Measurements from ENCODE around the gene MEF2B. TPM values are rescaled to one million over a fixed set of nuclear protein-coding genes. Genes with fewer than 3 reads are reported as not detected.
"Not testable (repeated sequence)": the region's sequence is repeated elsewhere in the genome, so short reads cannot be mapped to it uniquely, and the experiment has no call there.

Gene MEF2B
- total RNA-seq, 2 experiments from 2014 or later = 1.6 to 2.3 TPM

GRCh38 chr19:19110410-19111135, 59.5 kb downstream of the MEF2B start:
- Mint-ChIP-seq H3K36me3 (no peaks in the 10 kb centered on the region), H3K4me3 (no peak overlapping the region), H3K27me3 (no peaks in the 10 kb centered on the region), H3K4me1 (peaks cover 5% of the 10 kb centered on the region), H3K27ac (no peak overlapping the region), H3K9me3 (no peaks in the 10 kb centered on the region)
- peak; percentile 38 for DNase-seq

- Mint-ChIP-seq H3K4me3 (no peak overlapping the region), H3K27ac (no peak overlapping the region), H3K4me1 (peaks cover 5% of the 10 kb centered on the region), H3K9me3 (no peaks in the 10 kb centered on the region), H3K27me3 (no peaks in the 10 kb centered on the region), H3K36me3 (no peaks in the 10 kb centered on the region)
- DNase-seq = no peak
These were observed 60.5 kb downstream of the MEF2B start for GRCh38 chr19:19109601-19110000.

DNA sequence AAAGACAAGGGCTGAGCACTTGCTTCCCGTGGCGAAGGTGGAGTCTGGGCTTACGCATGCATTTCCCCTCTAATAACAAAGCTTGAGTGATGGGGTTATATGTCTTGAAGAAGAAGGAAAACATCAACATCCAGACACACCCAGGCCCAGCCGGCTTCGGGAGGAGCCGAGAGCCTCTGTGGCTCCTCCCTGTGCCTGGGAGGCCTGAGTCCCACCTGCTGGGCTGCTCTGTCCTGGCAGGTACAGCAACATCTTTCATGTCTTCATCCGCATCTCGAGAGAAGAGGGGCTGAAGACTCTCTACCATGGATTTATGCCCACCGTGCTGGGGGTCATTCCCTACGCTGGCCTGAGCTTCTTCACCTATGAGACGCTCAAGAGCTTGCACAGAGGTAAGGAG, 62.4 kb downstream of the MEF2B start:
- Mint-ChIP-seq H3K36me3 (no peaks in the 10 kb centered on the region), H3K4me1 (peaks cover 2% of the 10 kb centered on the region), H3K27ac (no peak overlapping the region), H3K27me3 (no peaks in the 10 kb centered on the region), H3K4me3 (no peak overlapping the region), H3K9me3 (no peaks in the 10 kb centered on the region)
- DNase-seq = no peak

DNA sequence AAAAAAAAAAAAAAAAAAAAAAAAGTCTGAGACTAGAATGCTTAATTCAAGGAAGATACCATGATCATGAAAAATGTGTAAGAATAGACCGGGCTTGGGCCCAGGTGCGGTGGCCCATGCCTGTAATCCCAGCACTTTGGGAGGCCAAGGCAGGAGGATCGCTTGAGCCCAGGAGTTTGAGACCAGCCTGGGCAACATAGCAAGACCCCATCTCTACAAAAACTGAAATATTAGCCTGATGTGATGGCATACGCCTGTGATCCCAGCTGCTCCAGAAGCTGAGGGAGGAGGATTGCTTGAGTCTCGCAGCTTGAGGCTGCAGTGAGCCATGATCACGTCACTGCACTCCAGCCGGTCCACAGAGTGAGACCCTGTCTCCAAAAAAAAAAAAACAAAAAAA, 63.1 kb downstream of the MEF2B start:
- H3K4me3 Mint-ChIP-seq, H3K4me1 Mint-ChIP-seq, H3K27ac Mint-ChIP-seq, H3K27me3 Mint-ChIP-seq, H3K36me3 Mint-ChIP-seq, DNase-seq, H3K9me3 Mint-ChIP-seq: not testable (repeated sequence)

DNA sequence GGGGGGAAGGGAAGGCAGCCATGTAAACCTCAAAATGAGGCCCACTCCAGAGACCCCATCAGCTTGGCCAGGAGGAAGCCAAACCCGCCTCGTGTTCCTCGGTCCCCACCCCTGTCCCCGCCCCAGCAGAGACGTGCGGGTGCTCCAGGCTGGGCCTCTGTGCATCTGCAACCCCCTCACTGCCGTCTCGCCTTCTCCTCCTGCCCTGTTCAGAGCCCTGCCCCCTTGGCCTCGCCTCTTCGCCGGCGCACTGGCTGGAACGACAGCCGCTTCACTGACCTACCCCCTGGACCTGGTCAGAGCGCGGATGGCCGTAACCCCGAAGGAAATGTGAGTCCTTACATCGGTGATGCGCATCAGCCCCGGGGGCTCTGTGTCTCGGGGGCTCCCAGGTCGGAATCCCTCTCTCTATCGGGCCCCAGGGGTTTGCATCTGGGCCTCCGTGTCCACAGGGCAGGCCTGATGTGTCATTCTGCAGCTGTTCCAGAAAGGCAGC, 64.0 kb downstream of the MEF2B start:
- Mint-ChIP-seq H3K9me3 (no peaks in the 10 kb centered on the region), H3K27me3 (no peaks in the 10 kb centered on the region), H3K27ac (no peak overlapping the region), H3K4me1 (no peaks in the 10 kb centered on the region), H3K4me3 (no peak overlapping the region), H3K36me3 (no peaks in the 10 kb centered on the region)
- no peak for DNase-seq

DNA sequence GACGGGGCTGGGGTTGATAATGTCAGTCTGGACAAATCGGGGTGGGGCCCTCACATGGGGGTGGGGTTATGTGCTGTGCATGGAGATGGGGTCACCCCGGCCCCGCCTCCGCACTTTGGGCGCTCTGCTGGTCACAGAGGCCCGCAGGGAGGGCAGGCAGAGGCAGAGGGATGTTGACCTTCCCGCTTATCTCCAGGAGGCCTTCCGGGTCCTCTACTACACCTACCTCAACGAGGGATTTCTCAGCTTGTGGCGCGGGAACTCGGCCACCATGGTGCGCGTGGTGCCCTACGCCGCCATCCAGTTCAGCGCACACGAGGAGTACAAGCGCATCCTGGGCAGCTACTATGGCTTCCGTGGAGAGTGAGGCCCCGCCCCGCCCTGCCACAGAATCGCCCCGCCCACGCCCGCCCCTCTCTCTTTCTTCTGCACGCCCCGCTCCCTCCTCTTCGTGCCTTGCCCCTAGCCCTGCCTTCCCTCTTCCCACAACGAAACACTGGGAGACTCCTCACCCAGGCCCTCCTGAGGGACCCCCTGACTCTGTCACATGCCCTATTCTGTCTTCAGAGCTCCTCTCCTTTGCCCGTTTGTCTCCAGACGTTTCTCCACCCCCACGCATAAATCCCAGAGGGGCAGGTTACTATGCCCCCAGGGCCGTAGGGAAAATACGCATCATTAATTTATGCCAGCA, 64.6 kb downstream of the MEF2B start:
- H3K27me3 Mint-ChIP-seq = no peaks in the 10 kb centered on the region
- no peak overlapping the region for H3K27ac Mint-ChIP-seq
- H3K4me3 Mint-ChIP-seq = no peak overlapping the region
- no peak for DNase-seq
- no peaks in the 10 kb centered on the region for H3K9me3 Mint-ChIP-seq
- H3K4me1 Mint-ChIP-seq = no peaks in the 10 kb centered on the region
- no peaks in the 10 kb centered on the region for H3K36me3 Mint-ChIP-seq

- Mint-ChIP-seq H3K27me3 (no peaks in the 10 kb centered on the region), H3K36me3 (no peaks in the 10 kb centered on the region), H3K27ac (no peak overlapping the region), H3K9me3 (no peaks in the 10 kb centered on the region), H3K4me3 (no peak overlapping the region), H3K4me1 (no peaks in the 10 kb centered on the region)
- no peak for DNase-seq
These were observed 66.9 kb downstream of the MEF2B start for GRCh38 chr19:19103167-19103566.

DNA sequence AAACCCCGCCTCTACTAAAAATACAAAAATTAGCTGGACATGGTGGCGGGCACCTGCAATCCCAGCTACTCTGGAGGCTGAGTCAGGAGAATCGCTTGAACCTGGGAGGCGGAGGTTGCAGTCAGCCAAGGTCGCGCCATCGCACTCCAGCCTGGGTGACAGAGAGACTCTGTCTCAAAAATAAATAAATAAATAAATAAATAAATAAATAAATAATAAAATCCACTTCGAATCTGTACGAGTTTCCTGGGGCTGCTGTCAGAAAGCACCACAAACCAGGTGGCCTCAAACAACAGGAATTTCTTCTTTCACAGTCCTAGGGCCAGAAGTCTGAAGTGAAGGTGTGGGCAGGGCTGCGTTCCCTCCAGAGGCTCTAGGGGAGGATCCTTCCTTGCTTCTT, 67.5 kb downstream of the MEF2B start:
- H3K27me3 Mint-ChIP-seq, H3K4me1 Mint-ChIP-seq, H3K9me3 Mint-ChIP-seq: not testable (repeated sequence)

GRCh38 chr19:19101540-19101939, 68.5 kb downstream of the MEF2B start:
- no peaks in the 10 kb centered on the region for H3K9me3 Mint-ChIP-seq
- DNase-seq = no peak
- H3K27me3 Mint-ChIP-seq = no peaks in the 10 kb centered on the region
- H3K27ac Mint-ChIP-seq = no peak overlapping the region
- H3K4me1 Mint-ChIP-seq = no peaks in the 10 kb centered on the region
- H3K36me3 Mint-ChIP-seq = no peaks in the 10 kb centered on the region
- no peak overlapping the region for H3K4me3 Mint-ChIP-seq

More for the DNA sequence above, 67.5 kb downstream of the MEF2B start:
- H3K36me3 Mint-ChIP-seq, DNase-seq, H3K27ac Mint-ChIP-seq, H3K4me3 Mint-ChIP-seq: not testable (repeated sequence)

DNA sequence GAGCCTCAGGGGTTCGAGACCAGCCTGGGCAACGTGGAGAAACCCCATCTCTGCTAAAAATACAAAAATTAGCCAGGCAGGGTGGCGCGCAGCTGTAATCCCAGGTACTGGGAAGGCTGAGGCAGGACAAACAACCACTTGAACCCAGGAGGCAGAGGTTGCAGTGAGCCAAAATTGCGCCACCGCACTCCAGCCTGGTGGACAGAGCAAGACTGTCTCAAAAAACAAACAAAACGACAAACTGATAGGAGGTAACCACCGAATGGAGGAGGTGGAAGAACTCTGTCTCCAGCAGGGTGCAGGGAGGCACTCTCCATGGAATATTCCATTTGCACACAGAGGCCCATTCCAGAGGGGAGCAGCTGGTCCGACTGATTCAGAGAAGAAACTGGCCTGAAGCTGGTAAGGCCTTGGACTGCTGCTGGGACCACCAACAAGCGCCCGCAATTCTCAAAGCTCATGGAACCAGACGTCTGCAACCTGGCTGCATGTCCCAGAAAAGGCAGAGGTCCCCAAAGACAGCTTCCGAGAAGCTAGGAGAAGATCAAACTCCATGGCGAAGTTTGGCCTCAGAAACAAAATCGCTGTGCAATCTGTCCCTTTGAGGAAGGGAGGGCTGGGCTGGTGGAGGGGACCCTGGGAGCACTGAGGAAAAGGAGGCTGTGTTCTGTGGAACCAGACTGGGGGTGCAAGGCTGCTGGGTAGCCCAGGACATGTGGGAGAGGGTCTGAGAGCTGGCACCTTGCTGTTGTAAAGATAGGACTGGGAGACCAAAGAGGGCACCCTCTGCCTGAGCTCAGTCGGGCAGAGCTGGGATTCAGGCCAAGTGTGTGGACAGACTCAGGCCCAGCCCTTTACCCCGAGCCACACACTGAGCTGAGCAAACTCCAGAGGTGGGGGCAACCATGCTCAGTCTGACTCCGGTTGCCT, 71.1 kb downstream of the MEF2B start:
- Mint-ChIP-seq H3K4me3 (no peak overlapping the region), H3K27ac (no peak overlapping the region), H3K27me3 (no peaks in the 10 kb centered on the region), H3K36me3 (no peaks in the 10 kb centered on the region), H3K9me3 (no peaks in the 10 kb centered on the region), H3K4me1 (no peaks in the 10 kb centered on the region)
- DNase-seq = no peak

GRCh38 chr19:19098084-19098702, 71.9 kb downstream of the MEF2B start:
- Mint-ChIP-seq H3K27ac (no peak overlapping the region), H3K36me3 (no peaks in the 10 kb centered on the region), H3K9me3 (no peaks in the 10 kb centered on the region), H3K4me1 (no peaks in the 10 kb centered on the region), H3K4me3 (no peak overlapping the region), H3K27me3 (no peaks in the 10 kb centered on the region)
- DNase-seq = no peak

- no peaks in the 10 kb centered on the region for H3K4me1 Mint-ChIP-seq
- no peak overlapping the region for H3K4me3 Mint-ChIP-seq
- H3K9me3 Mint-ChIP-seq = no peaks in the 10 kb centered on the region
- H3K36me3 Mint-ChIP-seq = no peaks in the 10 kb centered on the region
- no peaks in the 10 kb centered on the region for H3K27me3 Mint-ChIP-seq
- no peak overlapping the region for H3K27ac Mint-ChIP-seq
- no peak for DNase-seq
These were observed 73.1 kb downstream of the MEF2B start for GRCh38 chr19:19096641-19097627.

DNA sequence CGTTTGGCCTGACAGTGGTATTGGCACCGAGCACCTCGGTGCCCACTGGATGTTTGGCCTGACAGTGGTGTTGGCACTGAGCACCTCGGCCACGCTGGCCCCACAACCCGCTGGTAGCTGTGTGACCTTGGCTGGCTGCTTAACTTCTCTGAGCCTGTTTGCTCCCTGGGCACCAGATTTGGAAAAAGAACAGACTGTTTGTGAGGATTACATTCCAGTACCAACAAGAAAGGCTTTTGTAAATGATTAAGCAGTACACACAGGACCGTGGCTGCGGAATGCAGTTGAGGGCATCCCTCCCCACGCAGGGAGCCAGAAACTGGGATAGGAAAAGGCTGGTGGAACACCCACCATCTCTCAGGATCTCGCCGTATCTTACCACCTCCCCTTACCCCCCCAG, 74.4 kb downstream of the MEF2B start:
- Mint-ChIP-seq H3K9me3 (no peaks in the 10 kb centered on the region), H3K4me1 (no peaks in the 10 kb centered on the region), H3K27me3 (no peaks in the 10 kb centered on the region), H3K27ac (no peak overlapping the region), H3K4me3 (no peak overlapping the region), H3K36me3 (no peaks in the 10 kb centered on the region)
- DNase-seq = no peak

Measured in activated naive CD8-positive, alpha-beta T cell treated with anti-CD3 and anti-CD28 coated beads for 36 hours (primary cell).